Activated CD8-positive, alpha-beta T cell treated with anti-CD3 and anti-CD28 coated beads for 36 hours (primary cell): Measurements from ENCODE around the gene FAM149B1. TPM values are rescaled to one million over a fixed set of nuclear protein-coding genes. Genes with fewer than 3 reads are reported as not detected.

ENCODE experiments used
- ATAC-seq: fragments of 200-7000 bp; cut with Tn5 transposase; one replicate; pipeline ENCODE4 v1.10.0; 2021; ENCODE audit warnings: mild to moderate bottlenecking, moderate library complexity
- CTCF ChIA-PET: fragments of 350-600 bp; sonication (Branson Sonifier 250); formaldehyde crosslinking; loops from one replicate; lab custom pipeline; 2021; ENCODE audit warnings: antibody characterized with exemption; lab: Charles Lee
- POLR2A ChIA-PET: fragments of 350-600 bp; sonication (Branson Sonifier 250); formaldehyde crosslinking; loops from one replicate; lab custom pipeline; 2021; ENCODE audit warnings: antibody characterized with exemption; lab: Charles Lee
- DNase-seq: peaks from one replicate; pipeline ENCODE4 v3.0.0-alpha.2; 2020
- H3K27ac Mint-ChIP-seq: one replicate; pipeline ENCODE4 v1.8.0; 2021; ENCODE audit warnings: mild to moderate bottlenecking, mixed read lengths
- H3K27me3 Mint-ChIP-seq: one replicate; pipeline ENCODE4 v1.8.0; 2021; ENCODE audit warnings: mixed read lengths
- H3K36me3 Mint-ChIP-seq: one replicate; pipeline ENCODE4 v1.8.0; 2021; ENCODE audit warnings: low read depth, mixed read lengths
- H3K4me1 Mint-ChIP-seq: one replicate; pipeline ENCODE4 v1.8.0; 2021; ENCODE audit warnings: low read depth, mixed read lengths
- H3K4me3 Mint-ChIP-seq: one replicate; pipeline ENCODE4 v1.8.0; 2021; ENCODE audit warnings: mild to moderate bottlenecking, moderate library complexity, mixed read lengths
- H3K9me3 Mint-ChIP-seq: one replicate; pipeline ENCODE4 v1.8.0; 2021; ENCODE audit warnings: mixed read lengths
- CTCF ChIP-seq: fragments of 200-600 bp; IDR thresholded peaks from one replicate; pipeline ENCODE4 v1.8.0; 2022; ENCODE audit warnings: antibody characterized with exemption, mild to moderate bottlenecking
- intact Hi-C: fragments of 100-400 bp; cut with micrococcal nuclease; formaldehyde crosslinking; loops from one replicate; pipeline ENCODE4 v1.10.0; 2022
- total RNA-seq, 2 experiments: library from RNA; stranded (reverse); gene quantifications; one replicate each; pipeline ENCODE4 v1.2.3, GENCODE V29; 2021

Gene FAM149B1
- total RNA-seq, 2 experiments from 2014 or later: 13.0 to 13.3 TPM

DNA sequence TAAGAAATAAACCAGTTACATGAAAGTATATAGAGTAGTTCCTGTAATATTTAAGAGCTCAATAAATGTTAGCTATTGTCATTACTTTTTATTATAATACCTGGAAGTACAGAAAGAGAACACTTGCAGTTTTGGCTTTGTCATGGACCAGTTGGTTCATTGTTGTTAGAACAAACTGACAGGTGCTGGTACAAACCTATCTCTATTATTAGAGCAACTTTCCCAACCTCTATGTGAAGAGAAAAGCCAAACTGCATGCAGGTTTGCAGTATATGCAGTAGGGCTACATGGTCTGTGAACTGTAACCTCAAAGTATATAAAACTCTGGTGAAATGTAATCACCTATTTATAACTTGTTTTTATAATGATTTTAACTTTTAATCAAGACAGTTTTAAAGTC is 58.7 kb downstream of the FAM149B1 start:
- Mint-ChIP-seq H3K4me3 (no peak overlapping the region), H3K27ac (no peak overlapping the region), H3K27me3 (no peaks in the 10 kb centered on the region), H3K9me3 (no peaks in the 10 kb centered on the region), H3K4me1 (peaks cover 3% of the 10 kb centered on the region), H3K36me3 (peaks cover 5% of the 10 kb centered on the region)
- intact Hi-C loops: no loop called here
- POLR2A ChIA-PET: interaction anchor here (1.9 kb wide), 1 partner anchor 13 kb away, joined by 4 read pairs; no protein-coding TSS in a partner anchor
- CTCF ChIA-PET: no interaction called here
- TF ChIP-seq CTCF: no peak
- no peak for DNase-seq
- ATAC-seq: no peak

GRCh38 chr10:73228247-73228646 is 60.3 kb downstream of the FAM149B1 start:
- Mint-ChIP-seq H3K4me1 (peaks cover 3% of the 10 kb centered on the region), H3K9me3 (no peaks in the 10 kb centered on the region), H3K27me3 (no peaks in the 10 kb centered on the region), H3K27ac (no peak overlapping the region), H3K4me3 (no peak overlapping the region), H3K36me3 (peaks cover 8% of the 10 kb centered on the region)
- ATAC-seq (no peak), DNase-seq (no peak)
- TF ChIP-seq CTCF: no peak
- ChIA-PET CTCF (no interaction called here), POLR2A (no interaction called here)
- intact Hi-C loops: no loop called here

- intact Hi-C loops: no loop called here
- peaks cover 3% of the 10 kb centered on the region for H3K4me1 Mint-ChIP-seq
- TF ChIP-seq CTCF: no peak
- ATAC-seq (no peak), DNase-seq (no peak)
- no peaks in the 10 kb centered on the region for H3K27me3 Mint-ChIP-seq
- peaks cover 13% of the 10 kb centered on the region for H3K36me3 Mint-ChIP-seq
- no peak overlapping the region for H3K4me3 Mint-ChIP-seq
- CTCF ChIA-PET: interaction anchor here (0.7 kb wide), 1 partner anchor 12 kb away, joined by 3 read pairs; no protein-coding TSS in a partner anchor
- no peak overlapping the region for H3K27ac Mint-ChIP-seq
- H3K9me3 Mint-ChIP-seq: no peaks in the 10 kb centered on the region
- POLR2A ChIA-PET: interaction anchor here (0.6 kb wide), 1 partner anchor 147 kb away, joined by 4 read pairs; no protein-coding TSS in a partner anchor
These were observed 61.6 kb downstream of the FAM149B1 start for GRCh38 chr10:73229567-73229966.

GRCh38 chr10:73232887-73233286 is 65.0 kb downstream of the FAM149B1 start:
- ATAC-seq (no peak), DNase-seq (peak; percentile 15)
- no peaks in the 10 kb centered on the region for H3K4me1 Mint-ChIP-seq
- TF ChIP-seq CTCF: peak; percentile 23
- intact Hi-C loops: no loop called here
- no peak overlapping the region for H3K4me3 Mint-ChIP-seq
- no peaks in the 10 kb centered on the region for H3K27me3 Mint-ChIP-seq
- POLR2A ChIA-PET: interaction anchor here (0.8 kb wide), 1 partner anchor 8 kb away, joined by 3 read pairs; no protein-coding TSS in a partner anchor
- no peak overlapping the region for H3K27ac Mint-ChIP-seq
- H3K36me3 Mint-ChIP-seq: peaks cover 19% of the 10 kb centered on the region
- CTCF ChIA-PET: no interaction called here
- H3K9me3 Mint-ChIP-seq: no peaks in the 10 kb centered on the region

DNA sequence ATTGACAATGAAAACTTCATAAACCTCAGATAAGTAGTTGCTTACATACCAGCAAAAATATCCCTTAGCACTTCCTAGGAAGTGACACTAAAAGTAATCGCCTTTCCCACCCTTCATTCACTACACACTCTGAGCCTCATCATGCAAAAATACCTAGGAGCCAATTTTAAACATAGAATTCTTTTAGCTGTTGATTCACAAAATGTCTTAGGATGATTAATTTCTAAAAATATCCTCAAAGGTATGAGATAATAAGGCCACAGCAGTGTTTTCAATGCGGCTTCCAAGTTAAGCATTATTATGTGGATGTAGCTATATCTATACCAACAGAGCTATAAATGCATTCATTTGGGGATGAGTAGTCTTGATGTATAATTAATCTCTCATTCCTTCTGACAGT is 66.0 kb downstream of the FAM149B1 start:
- DNase-seq: no peak
- no peak for TF ChIP-seq CTCF
- H3K36me3 Mint-ChIP-seq: peaks cover 22% of the 10 kb centered on the region
- ATAC-seq: no peak
- no peak overlapping the region for H3K4me3 Mint-ChIP-seq
- no peak overlapping the region for H3K27ac Mint-ChIP-seq
- no peaks in the 10 kb centered on the region for H3K4me1 Mint-ChIP-seq
- intact Hi-C loops: no loop called here
- CTCF ChIA-PET: no interaction called here
- no peaks in the 10 kb centered on the region for H3K9me3 Mint-ChIP-seq
- no peaks in the 10 kb centered on the region for H3K27me3 Mint-ChIP-seq
- POLR2A ChIA-PET: interaction anchor here (1.4 kb wide), 1 partner anchor 14 kb away, joined by 3 read pairs; no protein-coding TSS in a partner anchor
